Measurements from ENCODE around the gene PKHD1.
"Not testable (repeated sequence)": the region's sequence is repeated elsewhere in the genome, so short reads cannot be mapped to it uniquely, and the experiment has no call there.

The PKHD1 gene

DNA sequence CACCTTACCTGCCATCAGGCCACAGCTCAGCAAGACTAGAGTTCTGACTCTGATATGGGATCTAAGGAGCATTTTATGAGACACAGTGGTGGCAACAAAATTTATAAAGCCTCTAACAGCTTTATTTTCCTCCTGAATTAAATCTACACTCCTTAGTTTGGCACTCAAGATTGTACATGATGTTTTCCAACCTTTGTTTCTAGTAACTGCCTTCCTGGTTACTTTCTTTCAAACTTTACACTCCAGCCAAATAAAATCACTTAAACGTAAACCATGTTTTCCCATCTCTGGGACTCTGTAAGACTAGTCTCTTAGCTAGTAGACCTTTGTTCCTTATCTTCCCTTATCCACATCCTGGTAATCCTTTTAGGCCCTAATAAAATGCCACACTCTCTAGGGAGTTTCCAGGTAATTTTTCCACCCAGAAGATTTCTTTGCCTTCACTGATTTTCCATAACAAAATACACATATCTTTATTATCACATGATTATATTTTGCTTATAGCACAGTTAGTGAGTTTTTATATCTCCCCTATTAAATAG is 92.1 kb downstream of the PKHD1 start:
- no peak for DNase-seq (ENCODE audit: low read depth)
- no peak overlapping the region for H3K4me3 ChIP-seq (ENCODE audit: control insufficient read depth, low read depth, low read length)
- TF ChIP-seq CTCF (conservative IDR thresholded peaks at IDR 0.05; ENCODE audit: control insufficient read depth, insufficient read depth, low read depth, low read length), result no peak

- TF ChIP-seq CTCF (conservative IDR thresholded peaks at IDR 0.05; ENCODE audit: control insufficient read depth, insufficient read depth, low read depth, low read length), result no peak
Observed at GRCh38 chr6:51992876-51993275, 94.5 kb downstream of the PKHD1 start.

DNA sequence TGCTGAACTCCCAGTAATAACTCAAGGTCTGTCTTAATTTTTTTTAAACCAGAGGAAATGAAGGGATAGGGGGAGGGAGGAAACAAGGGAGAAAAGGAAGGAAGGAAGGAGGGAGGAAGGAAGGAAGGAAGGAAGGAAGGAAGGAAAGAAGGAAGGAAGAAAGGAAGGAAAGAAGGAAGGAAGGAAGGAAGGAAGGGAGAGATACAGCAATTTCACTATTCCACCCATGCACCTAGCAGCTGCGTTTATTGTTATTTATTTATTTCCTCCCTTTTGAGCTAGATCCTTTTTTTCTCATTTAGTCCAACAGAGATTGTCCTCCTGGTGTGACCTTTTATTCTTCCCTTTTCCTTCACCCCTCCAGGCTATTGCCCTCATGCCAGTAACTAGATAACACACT is 97.6 kb downstream of the PKHD1 start:
- no peak overlapping the region for H3K4me3 ChIP-seq (ENCODE audit: control insufficient read depth, low read depth, low read length)
- TF ChIP-seq CTCF (conservative IDR thresholded peaks at IDR 0.05; ENCODE audit: control insufficient read depth, insufficient read depth, low read depth, low read length), result no peak
- no peak for DNase-seq (ENCODE audit: low read depth)

More at GRCh38 chr6:51992876-51993275, 94.5 kb downstream of the PKHD1 start:
- no peak for DNase-seq (ENCODE audit: low read depth)
- H3K4me3 ChIP-seq (ENCODE audit: control insufficient read depth, low read depth, low read length), result no peak overlapping the region

DNA sequence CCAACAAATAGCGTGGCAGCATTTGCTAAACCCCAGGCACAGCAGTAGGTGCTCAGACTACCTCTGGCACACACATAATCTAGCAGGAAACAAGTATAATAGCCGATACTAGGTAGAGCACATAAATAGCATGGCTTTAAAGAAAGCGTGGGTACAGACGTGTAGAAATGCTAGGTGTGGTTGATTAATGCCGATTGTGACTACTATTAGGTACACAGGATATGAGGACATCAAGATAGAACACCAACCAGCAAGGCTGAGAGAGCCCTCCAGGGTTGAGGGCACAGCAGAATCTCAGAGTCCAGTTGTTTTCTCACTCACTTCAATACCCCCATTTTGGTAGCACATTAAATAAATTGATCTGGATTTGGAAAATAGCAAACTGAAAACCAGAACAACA is 100.5 kb downstream of the PKHD1 start:
- DNase-seq (ENCODE audit: low read depth), result no peak
- TF ChIP-seq CTCF (conservative IDR thresholded peaks at IDR 0.05; ENCODE audit: control insufficient read depth, insufficient read depth, low read depth, low read length), result no peak
- H3K4me3 ChIP-seq (ENCODE audit: control insufficient read depth, low read depth, low read length), result no peak overlapping the region

DNA sequence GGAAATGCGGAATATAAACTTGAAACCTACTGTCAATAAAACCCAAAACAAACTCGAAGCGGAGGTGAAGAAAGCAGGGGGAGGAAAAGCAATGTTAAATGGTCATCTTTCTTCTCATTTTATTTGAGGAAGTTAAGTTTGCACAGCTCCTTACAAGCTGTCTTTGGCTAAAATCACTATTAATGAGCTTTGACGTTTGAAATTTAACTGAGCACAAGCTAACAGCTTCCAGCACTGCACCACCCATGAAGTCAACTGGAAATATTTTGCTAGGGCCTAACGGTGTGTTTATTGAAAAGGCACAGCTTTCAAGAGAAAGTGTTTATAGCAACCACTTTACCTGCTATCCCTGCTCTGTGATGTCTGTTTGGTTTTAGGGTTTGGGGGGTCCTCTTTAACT is 103.8 kb downstream of the PKHD1 start:
- H3K4me3 ChIP-seq (ENCODE audit: control insufficient read depth, low read depth, low read length), result no peak overlapping the region
- no peak for TF ChIP-seq CTCF (conservative IDR thresholded peaks at IDR 0.05; ENCODE audit: control insufficient read depth, insufficient read depth, low read depth, low read length)
- DNase-seq (ENCODE audit: low read depth), result no peak

- not testable (repeated sequence) for DNase-seq (ENCODE audit: low read depth); H3K4me3 ChIP-seq (ENCODE audit: control insufficient read depth, low read depth, low read length)
Observed at GRCh38 chr6:51982695-51983094, 104.7 kb downstream of the PKHD1 start.

GRCh38 chr6:51976374-51976773 is 111.0 kb downstream of the PKHD1 start:
- no peak for TF ChIP-seq CTCF (conservative IDR thresholded peaks at IDR 0.05; ENCODE audit: control insufficient read depth, insufficient read depth, low read depth, low read length)
- no peak for DNase-seq (ENCODE audit: low read depth)
- no peak overlapping the region for H3K4me3 ChIP-seq (ENCODE audit: control insufficient read depth, low read depth, low read length)

Data from fibroblast of mammary gland (primary cell).